K562 (cell line): ENCODE results near the gene NMT2. TPM values are rescaled to one million over a fixed set of nuclear protein-coding genes. Genes with fewer than 3 reads are reported as not detected.
A peak's percentile ranks its signal among the peaks of the same experiment; 100 is the strongest.

Experiments used
- ATAC-seq: fragments of 200-7000 bp; cut with Tn5 transposase; 3 replicates; pipeline ENCODE4 v1.9.1; 2020; ENCODE audit warnings: moderate library complexity
- BruUV-seq: library from RNA; stranded (reverse); fragments of 400-500 nt; replicated peaks from 2 replicates; lab custom pipeline; 2021; lab: Mats Ljungman, UMichigan
- CTCF ChIA-PET: fragments of 300-600 bp; formaldehyde crosslinking; extraction: SDS; loops from one replicate; lab custom pipeline; 2021; ENCODE audit warnings: low intra/inter-chr PET ratio; lab: Yijun Ruan, JAX
- POLR2A ChIA-PET: fragments of 300-600, 350-650 bp; sonication (Branson Sonifier 250); formaldehyde crosslinking; extraction: SDS; loops from one replicate; lab custom pipeline; 2021; ENCODE audit warnings: antibody characterized with exemption, inconsistent platforms; lab: Yijun Ruan, JAX
- DNase-seq, 4 experiments: peaks; one replicate each; pipeline versions ENCODE4 v3.0.0 to v3.0.0-alpha.2; 2011 to 2018; ENCODE audit warnings: low spot score in 3 of 4, mixed read lengths in 3 of 4; ENCODE audit errors: extremely low read depth in 1 of 4
- FAIRE-seq: peaks from 2 replicates; lab custom pipeline; 2011; peaks lifted over from hg19 to GRCh38; lab: Jason Lieb, UNC
- H2AFZ ChIP-seq: 2 replicates; pipeline ENCODE4 v1.6.0; 2011; ENCODE audit warnings: low read depth, low read length, control low read depth, inconsistent platforms
- H3K27ac ChIP-seq: fragments of 200-600 bp; 3 replicates; pipeline ENCODE4 v1.8.0; 2011; ENCODE audit warnings: low read depth, mild to moderate bottlenecking, control low read depth, inconsistent platforms, low read length, moderate library complexity, mixed read lengths; ENCODE audit errors: extremely low read depth
- H3K27me3 ChIP-seq, 2 experiments: fragments of 300-600 bp in 1 of 2; 2 replicates in 1 of 2; 3 replicates in 1 of 2; pipeline versions ENCODE4 v1.6.0 to v1.8.0; 2011; ENCODE audit warnings: inconsistent platforms in 2 of 2, low read length in 2 of 2, mild to moderate bottlenecking in 1 of 2, mixed read lengths in 1 of 2, moderate library complexity in 1 of 2; ENCODE audit not compliant: control insufficient read depth in 2 of 2, insufficient read depth in 2 of 2
- H3K36me3 ChIP-seq: fragments of 300-600 bp; 3 replicates; pipeline ENCODE4 v1.8.0; 2011; ENCODE audit warnings: mild to moderate bottlenecking, low read length, inconsistent platforms; ENCODE audit not compliant: control insufficient read depth, insufficient read depth
- H3K4me1 ChIP-seq, 2 experiments: fragments of 200-600 bp in 1 of 2; replicated peaks in 1 of 2; 2 replicates in 1 of 2; 3 replicates in 1 of 2; pipeline versions ENCODE4 v1.5.1 to v1.8.0; 2011; ENCODE audit warnings: inconsistent platforms in 2 of 2, low read length in 2 of 2, mild to moderate bottlenecking in 1 of 2, mixed read lengths in 1 of 2, moderate library complexity in 1 of 2; ENCODE audit not compliant: control insufficient read depth in 2 of 2, insufficient read depth in 2 of 2
- H3K4me2 ChIP-seq: 2 replicates; pipeline ENCODE4 v1.6.1; 2011; ENCODE audit warnings: low read length, control low read depth, inconsistent platforms, mixed read lengths; ENCODE audit not compliant: insufficient read depth
- H3K4me3 ChIP-seq: fragments of 200-600 bp; sonication (generic), shearing (Covaris generic); 2 replicates; pipeline ENCODE4 v1.5.1; 2016; ENCODE audit warnings: control low read depth, inconsistent platforms
- H3K79me2 ChIP-seq: fragments of 200-600 bp; 3 replicates; pipeline ENCODE4 v1.8.0; 2011; ENCODE audit warnings: low read length, inconsistent platforms; ENCODE audit not compliant: control insufficient read depth, insufficient read depth
- H3K9ac ChIP-seq, 2 experiments: 2 replicates each; pipeline versions ENCODE4 v1.6.0 to v1.6.1; 2011; ENCODE audit warnings: low read depth in 2 of 2, low read length in 2 of 2, control low read depth in 1 of 2, inconsistent platforms in 1 of 2, mild to moderate bottlenecking in 1 of 2, mixed read lengths in 1 of 2; ENCODE audit not compliant: insufficient read depth in 1 of 2
- H3K9me1 ChIP-seq: one replicate; pipeline ENCODE4 v1.6.0; 2011; ENCODE audit warnings: inconsistent platforms, mild to moderate bottlenecking, low read length, moderate library complexity; ENCODE audit not compliant: control insufficient read depth, insufficient read depth
- H3K9me3 ChIP-seq: replicated peaks from 2 replicates; pipeline ENCODE4 v1.5.1; 2011; ENCODE audit warnings: low read depth, low read length, inconsistent platforms; ENCODE audit not compliant: control insufficient read depth, insufficient read depth
- H4K20me1 ChIP-seq: replicated peaks from 2 replicates; pipeline ENCODE4 v1.6.1; 2011; ENCODE audit warnings: low read length, inconsistent platforms, mixed read lengths; ENCODE audit not compliant: control insufficient read depth, insufficient read depth
- BCLAF1 ChIP-seq, 2 experiments: fragments of 450-650 bp in 1 of 2; IDR thresholded peaks; 2 replicates each; pipeline ENCODE4 v1.6.1; 2011 to 2017; ENCODE audit warnings: low read depth in 2 of 2, antibody characterized with exemption in 1 of 2, borderline replicate concordance in 1 of 2, low read length in 1 of 2, mild to moderate bottlenecking in 1 of 2, mixed read lengths in 1 of 2; ENCODE audit not compliant: control insufficient read depth in 1 of 2
- CEBPZ ChIP-seq: fragments of 150-350 bp; IDR thresholded peaks from 2 replicates; pipeline ENCODE4 v1.6.1; 2014; ENCODE audit warnings: low read depth, mild to moderate bottlenecking, low read length, borderline replicate concordance
- ETS2 ChIP-seq: IDR thresholded peaks from 2 replicates; pipeline ENCODE4 v1.6.1; 2016; ENCODE audit warnings: borderline replicate concordance, missing genetic modification characterization, mild to moderate bottlenecking, moderate library complexity, missing compliant biosample characterization; ENCODE audit not compliant: poor library complexity, severe bottlenecking
- NKRF ChIP-seq: fragments of 450-650 bp; IDR thresholded peaks from 2 replicates; pipeline ENCODE4 v1.6.1; 2016; ENCODE audit warnings: borderline replicate concordance
- NR2C2 ChIP-seq, 2 experiments: fragments of 200-800 bp in 1 of 2; sonication (Bioruptor generic) in 1 of 2; sonication (generic) in 1 of 2; formaldehyde crosslinking in 1 of 2; IDR thresholded peaks; 2 replicates each; pipeline versions ENCODE4 v1.6.1 to v1.8.0; 2016 to 2022; ENCODE audit warnings: mild to moderate bottlenecking in 1 of 2, missing compliant biosample characterization in 1 of 2, missing genetic modification characterization in 1 of 2, missing genetic modification reagents in 1 of 2
- POLR3A ChIP-seq: IDR thresholded peaks from 2 replicates; pipeline ENCODE4 v1.6.1; 2011; ENCODE audit warnings: borderline replicate concordance, mild to moderate bottlenecking, moderate library complexity; ENCODE audit not compliant: insufficient read length, insufficient read depth; ENCODE audit errors: extremely low read depth
- SRF ChIP-seq, 2 experiments: fragments of 250-450, 450-650 bp in 1 of 2; sonication (Bioruptor Pico) in 1 of 2; sonication (generic) in 1 of 2; formaldehyde crosslinking; IDR thresholded peaks; 2 replicates each; pipeline versions ENCODE4 v1.5.0 to v1.5.1; 2020 to 2022; ENCODE audit warnings: mild to moderate bottlenecking in 1 of 2, missing genetic modification reagents in 1 of 2
- TBL1XR1 ChIP-seq, 2 experiments: IDR thresholded peaks; 2 replicates each; pipeline ENCODE4 v1.6.1; 2012; ENCODE audit warnings: improper control_type of control experiment in 2 of 2, low read length in 2 of 2, mild to moderate bottlenecking in 1 of 2
- ZNF282 ChIP-seq: sonication (generic); formaldehyde crosslinking; IDR thresholded peaks from 2 replicates; pipeline ENCODE4 v1.8.1; 2023; ENCODE audit warnings: missing genetic modification reagents
- ZNF444 ChIP-seq: fragments of 250-450 bp; sonication (Bioruptor Pico); IDR thresholded peaks from 2 replicates; pipeline ENCODE4 v1.4.0; 2020; ENCODE audit warnings: mild to moderate bottlenecking, moderate library complexity
- ZNF707 ChIP-seq: fragments of 250-450 bp; sonication (Bioruptor Pico); conservative IDR thresholded peaks from 2 replicates; pipeline ENCODE4 v1.8.0; 2022; ENCODE audit warnings: inconsistent platforms, mild to moderate bottlenecking, moderate library complexity
- WGBS: fragments of 100-300 bp; shearing (Covaris generic); methylation state at CpG from one replicate; pipeline ENCODE4 v1.1.6; 2016; ENCODE audit warnings: low coverage, mixed read lengths; ENCODE audit not compliant: insufficient coverage; ENCODE audit errors: missing lambda C conversion rate; 5-methylcytosine and 5-hydroxymethylcytosine counted together
- in situ Hi-C: fragments of 300-500 bp; cut with MboI; formaldehyde crosslinking; loops from 4 replicates; pipeline ENCODE4 v1.15.0; 2018; ENCODE audit warnings: inconsistent platforms, mixed read lengths
- intact Hi-C: fragments of 100-400 bp; cut with micrococcal nuclease; formaldehyde crosslinking; loops from 2 replicates; pipeline ENCODE4 v1.14.2; 2022
- polyA plus RNA-seq, 8 experiments: library from polyadenylated mRNA; depleted of rRNA in 4 of 8; stranded (reverse) in 5 of 8; unstranded in 3 of 8; fragments of >200 nt; fragmentation: Nextera tagmentation in 2 of 8; fragmentation: Illumina TruSeq in 1 of 8; extraction: Ambion mirVana in 2 of 8; extraction: Trizol in 1 of 8; gene quantifications; 2 replicates each; pipeline versions ENCODE4 v1.2.1 to v1.2.3, GENCODE V29; 2011 to 2014; ENCODE audit warnings: inconsistent platforms in 1 of 8, missing spikeins in 1 of 8
- total RNA-seq, 7 experiments: library from RNA; depleted of rRNA in 6 of 7; stranded (reverse); fragments of >200 nt in 6 of 7; fragmentation: Illumina TruSeq in 2 of 7; extraction: Trizol in 2 of 7; gene quantifications; 2 replicates each; pipeline versions ENCODE4 v1.2.1 to v1.2.3, GENCODE V29; 2011 to 2021; ENCODE audit warnings: low replicate concordance in 1 of 7

NMT2 gene
- total and polyA plus RNA-seq, 9 of the 15 experiments (the other 6 are each of a cell fraction or from before 2014, with no cell fraction given) = 5.2 to 15.9 (median 10.8) TPM

GRCh38 chr10:15096661-15097010 is 71.9 kb downstream of the NMT2 start:
- Histone ChIP-seq H3K36me3 (peaks cover 25% of the 10 kb centered on the region), H3K4me3 (peak overlapping the region; percentile 95), H3K9me1 (no peaks in the 10 kb centered on the region), H3K79me2 (peaks cover 44% of the 10 kb centered on the region), H3K27ac (peak overlapping the region; percentile 98; the same call in 2 of the 3 replicates), H3K9ac (peak overlapping the region; percentile 84 to 96; a peak in 3 of 4 replicates), H3K9me3 (0 out of 2 replicates have a peak, but pooled peaks cover 1% of the 10 kb centered on the region), H3K4me2 (peak overlapping the region; percentile 97), H3K4me1 (peaks cover 11 to 26% of the 10 kb centered on the region in 2 experiments; a peak in 4 of 5 replicates), H3K27me3 (peaks cover 8 to 12% of the 10 kb centered on the region in 2 experiments; a peak in 2 of 5 replicates), H4K20me1 (peaks cover 9% of the 10 kb centered on the region; the same call in 1 of the 2 replicates), H2AFZ (peak overlapping the region; percentile 98)
- in situ Hi-C loops (no loop called here), intact Hi-C loops (no loop called here)
- TSS peak; percentile 62 for BruUV-seq
- CTCF ChIA-PET = no interaction called here
- peak in 3 of 4 experiments; percentile 10 to 18 (median 10) for DNase-seq
- 0% methylated on average over 8 of the region's 11 CpGs for WGBS
- FAIRE-seq = no peak
- POLR2A ChIA-PET = no interaction called here
- ATAC-seq = peak; percentile 17
- TF ChIP-seq ZNF282 (CRISPR knock-in tag) (no peak), NKRF (peak; percentile 80), SRF (CRISPR knock-in tag; IDR thresholded peaks at IDR 0.05) (no peak), POLR3A (no peak), NR2C2 (CRISPR knock-in tag; IDR thresholded peaks at IDR 0.05) (no peak), NR2C2 (tag; IDR thresholded peaks at IDR 0.05) (no peak), TBL1XR1 (IDR thresholded peaks at IDR 0.05; ENCODE audit: low read length in 2 of 2) (no peak), ZNF444 (0 out of 2 replicates have a peak, but pooled peaks have one; percentile 10), CEBPZ (no peak), ETS2 (no peak), ZNF707 (CRISPR knock-in tag) (no peak), BCLAF1 (IDR thresholded peaks at IDR 0.05; ENCODE audit: borderline replicate concordance in 1 of 2, control insufficient read depth in 1 of 2, low read depth in 2 of 2, low read length in 1 of 2) (no peak)
